Ovary (tissue), 9 donors: ENCODE results near the gene PACSIN2. TPM values are rescaled to one million over a fixed set of nuclear protein-coding genes. Genes with fewer than 3 reads are reported as not detected.

ENCODE experiments used
- DNase-seq, 5 donors: peaks; one replicate each; pipeline ENCODE4 v3.0.0-alpha.2; 2019 to 2020
- H3K27ac ChIP-seq, 2 donors: fragments of 200-600 bp; one replicate each; pipeline versions ENCODE4 v1.5.1 to v1.8.0; 2019 to 2022
- H3K27me3 ChIP-seq: fragments of 200-600 bp; one replicate; pipeline ENCODE4 v1.8.0; 2022
- H3K36me3 ChIP-seq: fragments of 200-600 bp; sonication (generic); one replicate; pipeline ENCODE4 v1.5.1; 2019
- H3K4me1 ChIP-seq: one replicate; pipeline ENCODE4 v1.8.1; 2013; ENCODE audit warnings: mild to moderate bottlenecking, moderate library complexity; ENCODE audit not compliant: insufficient read depth
- H3K4me3 ChIP-seq: fragments of 200-600 bp; sonication (generic); one replicate; pipeline ENCODE4 v1.5.1; 2017
- H3K9me3 ChIP-seq, 2 donors: fragments of 200-600 bp in 1 of 2; sonication (generic) in 1 of 2; one replicate each; pipeline versions ENCODE4 v1.5.1 to v1.8.1; 2013 to 2019; ENCODE audit warnings: mild to moderate bottlenecking in 1 of 2, moderate library complexity in 1 of 2
- CTCF ChIP-seq, 3 donors: fragments of 450-650 bp in 2 of 3; fragments of 200-600 bp in 1 of 3; IDR thresholded peaks; one replicate each; pipeline versions ENCODE4 v1.5.1 to v1.8.0; 2016 to 2022; ENCODE audit warnings: antibody characterized with exemption in 3 of 3, mild to moderate bottlenecking in 1 of 3
- EP300 ChIP-seq: sonication (generic); formaldehyde crosslinking; IDR thresholded peaks from one replicate; pipeline ENCODE4 v1.6.1; 2017; ENCODE audit warnings: antibody characterized with exemption
- POLR2A ChIP-seq: fragments of 450-650 bp; IDR thresholded peaks from one replicate; pipeline ENCODE4 v1.6.1; 2017; ENCODE audit warnings: antibody characterized with exemption, mild to moderate bottlenecking, moderate library complexity
- WGBS, 3 donors: extraction: QIAGEN DNeasy Blood & Tissue Kit in 1 of 3; methylation state at CpG; one replicate each; pipeline versions ENCODE4 v1.1.5 to v1.1.7; 2013 to 2017; 5-methylcytosine and 5-hydroxymethylcytosine counted together
- intact Hi-C, 4 donors: fragments of 100-400 bp; cut with DNase I; formaldehyde crosslinking; loops; one replicate each; pipeline versions ENCODE4 v1.11.0 to v1.15.1; 2022 to 2023
- polyA plus RNA-seq, 2 donors: library from polyadenylated mRNA; stranded (reverse); fragments of 200-250 nt in 1 of 2; fragments of 350-450 nt in 1 of 2; fragmentation: Illumina TruSeq in 1 of 2; extraction: RNeasy Lipid Tissue Mini Kit (QIAGEN cat#74804) in 1 of 2; gene quantifications; one replicate each; pipeline ENCODE4 v1.2.3, GENCODE V29; 2013 to 2014
- total RNA-seq, 7 donors: library from RNA; depleted of rRNA in 2 of 7; stranded (reverse); fragments of >200 nt in 2 of 7; fragmentation: NEBNext Ultra II Directional in 3 of 7; extraction: Animal tissue kit (Norgen Biotek cat#: 25700) in 3 of 7; gene quantifications; one replicate each; pipeline versions ENCODE4 v1.1.0 to v1.2.4, GENCODE V29; 2016 to 2023
- donor health status: DM: no; HTN: no; CAD: no; lungs with moderate emphysema.
- donor health status: DM: no; HTN: no; CAD: no.
- donor health status: Bipolar disorder and iron deficiency.
- donor health status: DM: yes; HTN: yes; CAD: no.
- donor health status: DM: no; HTN: no; CAD: no.
- donor health status: DM: yes; HTN: yes; CAD: no.

PACSIN2 gene
- total and polyA plus RNA-seq, 9 donors: 25.5 to 60.0 (median 48.0) TPM

- Histone ChIP-seq H3K36me3 (no peaks in the 10 kb centered on the region), H3K9me3 (no peaks in the 10 kb centered on the region), H3K27me3 (no peaks in the 10 kb centered on the region), H3K4me1 (no peaks in the 10 kb centered on the region), H3K4me3 (no peak overlapping the region), H3K27ac (no peak overlapping the region)
- TF ChIP-seq EP300: no peak
- TF ChIP-seq CTCF (IDR thresholded peaks at IDR 0.05): no peak
- TF ChIP-seq POLR2A: no peak
- intact Hi-C loops: no loop called here
- WGBS, 3 donors: 93 to 100% (median 94%) methylated on average over 3 of the region's 3 CpGs
- DNase-seq: no peak
Observed at GRCh38 chr22:42891696-42892095, 123.3 kb downstream of the PACSIN2 start.

- no peak overlapping the region for H3K4me3 ChIP-seq
- no peak overlapping the region for H3K27ac ChIP-seq
- H3K9me3 ChIP-seq: no peaks in the 10 kb centered on the region
- H3K36me3 ChIP-seq: no peaks in the 10 kb centered on the region
- TF ChIP-seq POLR2A: no peak
- no peak for TF ChIP-seq EP300
- TF ChIP-seq CTCF (IDR thresholded peaks at IDR 0.05): no peak
- no peak for DNase-seq
- WGBS, 3 donors: 87 to 91% (median 90%) methylated on average over 13 of the region's 13 CpGs
- intact Hi-C loops: no loop called here
- no peaks in the 10 kb centered on the region for H3K27me3 ChIP-seq
- no peaks in the 10 kb centered on the region for H3K4me1 ChIP-seq
Observed at GRCh38 chr22:42891008-42891407, 123.9 kb downstream of the PACSIN2 start.

- no peak overlapping the region for H3K4me3 ChIP-seq
- H3K36me3 ChIP-seq: no peaks in the 10 kb centered on the region
- no peaks in the 10 kb centered on the region for H3K27me3 ChIP-seq
- no peaks in the 10 kb centered on the region for H3K9me3 ChIP-seq
- no peak overlapping the region for H3K27ac ChIP-seq
- no peak for DNase-seq
- no peaks in the 10 kb centered on the region for H3K4me1 ChIP-seq
- WGBS, 3 donors: 87 to 93% (median 88%) methylated on average over 4 of the region's 4 CpGs
- intact Hi-C loops: no loop called here
- TF ChIP-seq POLR2A (no peak), CTCF (IDR thresholded peaks at IDR 0.05) (no peak), EP300 (no peak)
Observed at GRCh38 chr22:42889304-42889703, 125.6 kb downstream of the PACSIN2 start.

- Histone ChIP-seq H3K4me3 (no peak overlapping the region), H3K36me3 (no peaks in the 10 kb centered on the region), H3K4me1 (no peaks in the 10 kb centered on the region), H3K27ac (no peak overlapping the region), H3K9me3 (no peaks in the 10 kb centered on the region), H3K27me3 (no peaks in the 10 kb centered on the region)
- DNase-seq: no peak
- WGBS, 3 donors: 82 to 91% (median 87%) methylated on average over 14 of the region's 14 CpGs
- intact Hi-C loops: no loop called here
- TF ChIP-seq POLR2A (no peak), CTCF (IDR thresholded peaks at IDR 0.05) (no peak), EP300 (no peak)
Observed at GRCh38 chr22:42887523-42888507, 127.1 kb downstream of the PACSIN2 start.
